Esophagus squamous epithelium (tissue), 4 donors: ENCODE data around the gene CFAP99.

ENCODE experiments used
- POLR2A ChIP-seq, 4 donors: fragments of 450-650 bp; IDR thresholded peaks; one replicate each; pipeline ENCODE4 v1.6.1; 2017; ENCODE audit warnings: antibody characterized with exemption in 4 of 4, mild to moderate bottlenecking in 4 of 4, moderate library complexity in 3 of 4
- TF ChIP-seq, protein P1 (sequence below), 6 experiments: fragments of 450-650 bp in 4 of 6; fragments of 200-600 bp in 2 of 6; sonication (generic) in 2 of 6; IDR thresholded peaks; one replicate each; pipeline ENCODE4 v1.5.1; 2016 to 2019; ENCODE audit warnings: antibody characterized with exemption in 6 of 6, mild to moderate bottlenecking in 4 of 6, moderate library complexity in 4 of 6

DNA sequence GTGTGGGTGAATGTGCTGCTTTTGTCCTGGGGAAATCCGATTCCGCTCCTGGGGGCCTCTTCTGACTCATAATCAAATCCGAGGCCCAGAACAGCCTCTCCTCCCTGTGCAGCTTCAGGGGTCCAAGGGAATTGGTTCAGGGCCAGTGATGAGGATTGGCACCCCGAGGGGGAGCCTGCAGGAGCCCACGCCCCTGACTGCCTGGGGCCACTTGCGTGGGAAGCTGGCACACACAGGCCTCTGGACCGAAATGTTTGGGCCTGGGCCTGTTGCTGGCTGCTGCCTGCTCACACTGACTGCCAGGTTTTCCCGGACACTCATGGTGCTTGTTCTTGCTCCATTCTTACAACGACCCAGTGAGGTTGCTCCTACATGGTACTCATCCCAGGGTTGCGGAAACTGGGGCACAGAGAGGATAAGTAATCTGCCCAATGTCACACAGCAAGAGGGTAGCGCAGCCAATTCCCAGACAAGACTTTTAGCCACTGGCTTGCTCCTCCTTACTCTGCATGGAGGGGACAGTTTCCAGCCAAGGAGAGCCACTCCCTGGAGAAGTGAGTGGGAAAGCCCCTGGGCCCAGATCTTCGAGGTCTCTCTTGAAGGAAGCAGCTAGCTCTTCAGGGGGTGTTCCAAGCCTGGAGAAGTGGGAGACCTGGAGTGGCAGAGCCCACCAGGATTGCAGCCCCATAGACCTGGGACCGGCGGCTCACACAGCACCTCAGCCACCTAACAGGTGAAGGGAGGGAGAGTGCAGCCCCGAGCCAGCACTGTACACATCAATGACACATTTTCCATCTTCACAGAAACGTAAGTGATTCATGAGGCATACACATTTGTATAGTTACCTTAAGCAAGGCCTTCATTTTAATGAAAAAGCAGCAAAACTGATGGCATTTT, 20.3 kb downstream of the CFAP99 start:
- TF ChIP-seq POLR2A (IDR thresholded peaks at IDR 0.05), result no peak
- TF ChIP-seq, protein P1, sequence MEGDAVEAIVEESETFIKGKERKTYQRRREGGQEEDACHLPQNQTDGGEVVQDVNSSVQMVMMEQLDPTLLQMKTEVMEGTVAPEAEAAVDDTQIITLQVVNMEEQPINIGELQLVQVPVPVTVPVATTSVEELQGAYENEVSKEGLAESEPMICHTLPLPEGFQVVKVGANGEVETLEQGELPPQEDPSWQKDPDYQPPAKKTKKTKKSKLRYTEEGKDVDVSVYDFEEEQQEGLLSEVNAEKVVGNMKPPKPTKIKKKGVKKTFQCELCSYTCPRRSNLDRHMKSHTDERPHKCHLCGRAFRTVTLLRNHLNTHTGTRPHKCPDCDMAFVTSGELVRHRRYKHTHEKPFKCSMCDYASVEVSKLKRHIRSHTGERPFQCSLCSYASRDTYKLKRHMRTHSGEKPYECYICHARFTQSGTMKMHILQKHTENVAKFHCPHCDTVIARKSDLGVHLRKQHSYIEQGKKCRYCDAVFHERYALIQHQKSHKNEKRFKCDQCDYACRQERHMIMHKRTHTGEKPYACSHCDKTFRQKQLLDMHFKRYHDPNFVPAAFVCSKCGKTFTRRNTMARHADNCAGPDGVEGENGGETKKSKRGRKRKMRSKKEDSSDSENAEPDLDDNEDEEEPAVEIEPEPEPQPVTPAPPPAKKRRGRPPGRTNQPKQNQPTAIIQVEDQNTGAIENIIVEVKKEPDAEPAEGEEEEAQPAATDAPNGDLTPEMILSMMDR (IDR thresholded peaks at IDR 0.05), result no peak
